ENCODE data around the gene ABCD1.

Gene ABCD1

DNA sequence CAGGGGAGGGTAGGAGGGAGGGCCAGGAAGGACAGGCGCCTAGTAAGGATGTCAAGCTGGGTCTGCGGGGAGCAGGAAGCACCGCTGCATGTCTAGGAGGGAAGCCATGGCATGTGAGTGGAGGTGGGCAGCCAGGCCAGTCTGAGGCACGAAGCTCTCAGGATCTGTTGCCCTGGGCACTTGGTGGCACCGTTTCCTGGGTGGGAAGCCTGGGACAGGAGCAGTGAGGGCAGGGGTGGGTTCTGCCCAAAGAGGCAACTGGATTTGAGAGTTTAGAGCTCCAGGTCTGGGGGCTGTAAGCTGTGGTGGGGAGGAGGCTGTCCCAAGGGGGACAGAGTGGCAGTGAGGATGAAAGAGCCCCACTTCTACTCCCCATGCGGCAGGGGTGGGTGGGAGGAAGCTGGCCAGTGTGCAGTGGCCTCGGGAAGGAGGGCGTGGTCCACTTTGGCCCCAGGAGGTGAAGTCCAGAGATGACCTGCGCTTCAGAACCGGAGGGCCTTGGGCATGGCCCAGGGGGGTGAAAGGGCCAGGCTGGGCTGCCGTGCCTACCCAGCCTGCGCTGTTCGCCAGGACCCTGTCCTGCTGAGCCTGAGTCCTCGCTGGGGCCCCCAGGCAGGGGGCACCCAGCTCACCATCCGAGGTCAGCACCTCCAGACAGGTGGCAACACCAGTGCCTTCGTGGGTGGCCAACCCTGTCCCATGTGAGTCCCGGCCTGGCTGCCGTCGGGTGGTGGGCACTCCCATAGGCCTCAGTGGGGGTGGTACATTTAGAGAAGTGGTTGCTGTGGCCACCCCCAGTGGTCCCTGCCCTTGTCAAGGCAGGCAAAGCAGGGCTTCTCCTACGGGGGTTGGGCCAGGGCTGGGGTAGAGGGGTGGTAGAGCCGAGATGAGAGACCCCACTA lies 47.9 kb downstream of the ABCD1 start:
- DNase-seq (ENCODE audit: low read depth in 3 of 3, low spot score in 1 of 3): no peak

GRCh38 chrX:153773218-153773611 lies 48.6 kb downstream of the ABCD1 start:
- DNase-seq (ENCODE audit: low read depth in 3 of 3, low spot score in 1 of 3): no peak

DNA sequence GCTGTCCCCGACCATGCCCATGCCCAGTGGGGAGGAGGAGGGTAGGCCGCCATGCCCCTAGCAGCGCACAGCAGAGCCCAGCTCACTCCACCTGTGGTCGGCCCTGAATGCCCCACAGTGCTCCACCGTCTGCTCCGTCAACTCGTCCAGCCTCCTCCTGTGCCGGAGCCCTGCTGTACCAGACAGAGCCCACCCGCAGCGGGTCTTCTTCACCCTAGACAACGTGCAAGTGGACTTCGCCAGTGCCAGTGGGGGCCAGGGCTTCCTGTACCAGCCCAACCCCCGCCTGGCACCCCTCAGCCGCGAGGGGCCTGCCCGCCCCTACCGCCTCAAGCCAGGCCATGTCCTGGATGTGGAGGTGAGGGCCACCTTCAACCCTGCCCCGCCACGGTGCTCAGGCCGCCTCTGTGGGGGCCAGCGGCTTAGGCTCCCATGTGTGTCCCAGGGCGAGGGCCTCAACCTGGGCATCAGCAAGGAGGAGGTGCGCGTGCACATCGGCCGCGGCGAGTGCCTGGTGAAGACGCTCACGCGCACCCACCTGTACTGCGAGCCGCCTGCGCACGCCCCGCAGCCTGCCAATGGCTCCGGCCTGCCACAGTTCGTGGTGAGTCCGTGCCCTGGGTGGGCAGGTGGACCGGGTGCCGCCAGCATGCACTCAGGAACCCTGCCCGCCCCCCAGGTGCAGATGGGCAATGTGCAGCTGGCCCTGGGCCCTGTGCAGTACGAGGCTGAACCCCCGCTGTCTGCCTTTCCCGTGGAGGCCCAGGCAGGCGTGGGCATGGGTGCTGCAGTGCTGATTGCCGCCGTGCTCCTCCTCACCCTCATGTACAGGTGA lies 49.3 kb downstream of the ABCD1 start:
- no peak for DNase-seq (ENCODE audit: low read depth in 3 of 3, low spot score in 1 of 3)

DNA sequence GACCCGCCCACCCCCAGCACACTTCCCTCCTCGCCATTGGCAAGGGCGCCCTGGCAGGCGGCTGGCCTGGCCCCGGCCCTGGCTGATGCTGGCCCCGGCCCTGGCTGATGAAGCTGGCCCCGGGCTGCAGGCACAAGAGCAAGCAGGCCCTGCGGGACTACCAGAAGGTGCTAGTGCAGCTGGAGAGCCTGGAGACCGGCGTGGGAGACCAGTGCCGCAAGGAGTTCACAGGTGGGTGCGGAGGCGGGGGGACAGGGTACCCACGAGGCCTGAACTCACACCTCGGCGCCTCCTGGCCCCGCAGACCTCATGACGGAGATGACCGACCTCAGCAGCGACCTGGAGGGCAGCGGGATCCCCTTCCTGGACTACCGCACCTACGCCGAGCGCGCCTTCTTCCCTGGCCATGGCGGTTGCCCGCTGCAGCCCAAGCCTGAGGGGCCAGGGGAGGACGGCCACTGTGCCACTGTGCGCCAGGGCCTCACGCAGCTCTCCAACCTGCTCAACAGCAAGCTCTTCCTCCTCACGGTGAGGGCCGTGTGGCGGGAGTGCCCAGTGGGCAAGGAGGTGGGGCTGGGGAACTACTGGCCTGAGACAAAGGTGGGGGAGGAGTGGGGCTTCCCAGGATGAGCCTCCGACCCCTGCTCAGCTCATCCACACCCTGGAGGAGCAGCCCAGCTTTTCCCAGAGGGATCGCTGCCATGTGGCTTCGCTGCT lies 50.1 kb downstream of the ABCD1 start:
- no peak for DNase-seq (ENCODE audit: low read depth in 3 of 3, low spot score in 1 of 3)

DNA sequence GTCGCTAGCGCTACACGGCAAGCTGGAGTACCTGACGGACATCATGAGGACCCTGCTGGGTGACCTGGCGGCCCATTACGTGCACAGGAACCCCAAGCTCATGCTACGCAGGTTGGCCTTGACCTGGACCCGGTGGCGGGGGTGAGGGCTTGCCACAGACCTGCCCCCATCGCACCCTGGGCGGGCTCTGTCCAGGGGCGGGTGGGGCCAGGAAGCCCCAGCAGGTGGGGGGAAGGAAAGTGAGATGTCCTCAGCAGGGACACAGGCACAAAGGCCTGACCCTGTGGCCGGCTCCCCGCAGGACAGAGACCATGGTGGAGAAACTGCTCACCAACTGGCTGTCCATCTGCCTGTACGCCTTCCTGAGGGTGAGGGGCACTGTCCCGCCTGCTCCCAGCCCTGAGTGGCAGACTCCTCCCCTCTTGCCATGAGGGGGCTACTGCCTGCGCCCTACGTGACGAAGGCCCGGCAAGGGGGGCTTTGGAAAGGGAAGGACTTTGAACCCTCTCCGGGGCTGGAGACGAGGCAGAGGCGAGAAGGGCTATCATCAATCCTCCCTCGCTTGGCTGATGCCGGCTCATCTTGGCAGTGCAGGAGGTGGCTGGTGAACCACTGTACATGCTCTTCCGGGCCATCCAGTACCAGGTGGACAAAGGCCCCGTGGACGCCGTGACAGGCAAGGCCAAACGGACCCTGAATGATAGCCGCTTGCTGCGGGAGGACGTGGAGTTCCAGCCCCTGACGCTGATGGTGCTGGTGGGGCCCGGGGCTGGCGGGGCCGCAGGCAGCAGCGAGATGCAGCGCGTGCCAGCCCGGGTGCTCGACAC lies 50.9 kb downstream of the ABCD1 start:
- DNase-seq (ENCODE audit: low read depth in 3 of 3, low spot score in 1 of 3): no peak

DNA sequence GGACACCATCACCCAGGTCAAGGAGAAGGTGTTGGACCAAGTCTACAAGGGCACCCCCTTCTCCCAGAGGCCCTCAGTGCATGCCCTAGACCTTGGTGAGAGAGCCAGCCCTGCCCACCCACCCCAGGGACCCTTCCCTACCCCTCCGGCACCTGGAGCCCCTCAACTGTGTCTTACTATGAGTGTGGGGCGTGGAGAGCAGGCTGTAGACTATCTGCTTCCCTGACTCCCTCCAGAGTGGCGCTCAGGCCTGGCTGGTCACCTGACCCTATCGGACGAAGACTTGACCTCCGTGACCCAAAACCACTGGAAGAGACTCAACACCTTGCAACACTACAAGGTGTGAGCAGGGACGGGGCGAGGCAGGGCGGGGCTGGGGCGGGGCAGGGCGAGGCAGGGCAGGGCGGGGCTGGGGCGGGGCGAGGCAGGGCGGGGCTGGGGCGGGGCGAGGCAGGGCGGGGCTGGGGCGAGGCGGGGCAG lies 51.5 kb downstream of the ABCD1 start:
- no peak for DNase-seq (ENCODE audit: low read depth in 3 of 3, low spot score in 1 of 3)

DNA sequence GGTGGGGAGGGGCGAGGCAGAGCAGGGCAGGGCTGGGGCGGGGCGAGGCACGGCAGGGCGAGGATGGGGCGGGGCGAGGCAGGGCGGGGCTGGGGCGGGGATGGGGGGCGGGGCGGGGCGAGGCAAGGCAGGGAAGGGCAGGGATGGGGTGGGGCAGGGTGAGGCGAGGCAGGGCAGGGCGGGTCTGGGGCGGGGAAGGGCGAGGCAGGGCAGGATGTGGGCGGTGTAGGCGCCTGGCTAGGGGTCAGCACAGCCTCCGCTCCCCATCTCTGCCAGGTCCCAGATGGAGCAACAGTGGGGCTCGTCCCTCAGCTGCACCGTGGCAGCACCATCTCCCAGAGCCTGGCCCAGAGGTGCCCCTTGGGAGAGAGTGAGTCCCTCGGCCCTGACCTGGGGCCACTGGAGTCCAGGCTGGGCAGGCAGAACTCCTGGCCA lies 52.0 kb downstream of the ABCD1 start:
- DNase-seq (ENCODE audit: low read depth in 3 of 3, low spot score in 1 of 3): no peak

DNA sequence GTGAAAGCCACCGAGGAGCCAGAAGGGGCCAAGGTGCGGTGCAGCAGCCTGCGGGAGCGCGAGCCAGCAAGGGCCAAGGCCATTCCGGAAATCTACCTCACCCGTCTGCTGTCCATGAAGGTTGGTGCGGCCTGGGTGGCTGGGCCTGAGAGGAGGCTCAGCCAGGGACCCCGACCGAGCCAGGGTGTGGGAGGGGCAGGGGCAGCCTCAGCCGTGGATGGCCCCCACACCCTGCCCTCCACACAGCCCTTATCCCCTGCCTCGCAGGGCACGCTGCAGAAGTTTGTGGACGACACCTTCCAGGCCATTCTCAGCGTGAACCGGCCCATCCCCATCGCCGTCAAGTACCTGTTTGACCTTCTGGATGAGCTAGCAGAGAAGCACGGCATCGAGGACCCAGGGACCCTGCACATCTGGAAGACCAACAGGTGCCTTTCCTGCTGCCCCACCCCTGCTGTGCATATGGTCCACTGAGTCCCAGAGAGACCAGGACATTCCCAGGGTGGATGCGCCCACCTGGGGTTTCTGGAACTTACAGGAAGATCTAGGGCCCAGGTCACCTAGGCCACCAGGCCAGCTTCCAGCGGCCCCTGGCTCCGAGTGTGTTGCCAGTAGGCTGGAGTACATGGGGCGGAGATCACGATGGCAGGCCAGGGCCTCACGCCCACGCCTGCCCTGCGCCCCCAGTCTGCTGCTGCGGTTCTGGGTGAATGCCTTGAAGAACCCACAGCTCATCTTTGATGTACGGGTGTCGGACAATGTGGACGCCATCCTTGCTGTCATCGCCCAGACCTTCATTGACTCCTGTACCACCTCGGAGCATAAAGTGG lies 52.8 kb downstream of the ABCD1 start:
- no peak for DNase-seq (ENCODE audit: low read depth in 3 of 3, low spot score in 1 of 3)

GRCh38 chrX:153778181-153778580 lies 53.5 kb downstream of the ABCD1 start:
- no peak for DNase-seq (ENCODE audit: low read depth in 3 of 3, low spot score in 1 of 3)

DNA sequence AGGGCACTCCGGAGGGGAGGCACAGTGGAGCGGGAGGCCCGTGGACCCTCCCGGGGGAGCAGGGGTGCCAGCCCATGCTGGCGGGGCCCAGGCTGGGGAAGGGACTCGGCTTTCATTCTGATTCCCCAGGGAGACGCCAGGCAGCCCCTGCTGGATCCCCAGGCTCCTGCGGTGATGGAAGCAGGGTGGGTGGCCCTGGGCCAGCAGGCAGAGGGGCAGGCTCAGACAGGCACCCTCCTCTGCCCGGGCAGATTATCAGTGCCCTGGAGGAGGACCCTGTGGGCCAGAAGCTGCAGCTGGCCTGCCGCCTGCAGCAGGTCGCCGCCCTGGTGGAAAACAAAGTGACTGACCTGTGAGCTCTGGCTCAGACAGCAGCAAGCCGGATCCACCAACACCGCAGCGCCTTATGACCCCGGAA lies 54.0 kb downstream of the ABCD1 start:
- DNase-seq (ENCODE audit: low read depth in 3 of 3, low spot score in 1 of 3): no peak

DNA sequence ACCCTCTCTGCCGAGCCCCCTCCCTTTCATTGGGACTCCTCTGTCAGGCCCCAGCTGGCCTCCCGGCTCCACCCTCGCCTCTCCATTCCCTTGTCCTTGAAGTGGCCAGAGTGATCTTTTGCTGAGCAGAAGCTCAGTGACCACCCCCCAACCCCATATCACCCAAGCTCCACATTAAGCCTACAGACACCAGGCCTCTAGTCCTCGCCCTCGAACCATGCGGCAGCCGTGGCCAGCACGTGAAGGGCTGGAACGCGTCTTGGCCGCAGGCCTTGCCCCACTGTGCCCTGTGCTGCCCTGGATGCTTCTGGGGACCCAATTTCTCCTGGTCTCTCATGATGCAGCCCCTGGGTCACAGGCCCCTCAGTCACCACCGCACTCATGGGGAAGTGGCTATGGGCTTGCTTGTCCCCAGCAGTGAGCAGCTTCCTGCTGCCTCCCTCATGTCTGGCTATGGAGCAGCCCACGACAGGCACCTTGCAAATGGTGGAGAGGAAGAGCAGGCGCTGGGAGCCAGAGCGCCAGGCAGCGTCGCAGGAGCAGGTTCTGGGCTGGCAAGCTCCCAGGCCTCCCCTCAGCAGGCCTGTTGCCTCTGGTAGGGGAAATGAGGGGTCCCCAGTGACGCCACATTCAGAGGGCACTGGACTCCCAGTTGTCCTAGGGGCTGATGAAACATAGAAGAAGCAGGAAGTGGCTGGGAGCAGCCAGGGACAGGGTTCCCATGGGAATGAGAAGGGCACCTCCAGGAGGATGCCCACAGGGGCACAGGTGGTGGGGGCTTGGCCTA lies 55.4 kb downstream of the ABCD1 start:
- no peak for DNase-seq (ENCODE audit: low read depth in 3 of 3, low spot score in 1 of 3)

DNA sequence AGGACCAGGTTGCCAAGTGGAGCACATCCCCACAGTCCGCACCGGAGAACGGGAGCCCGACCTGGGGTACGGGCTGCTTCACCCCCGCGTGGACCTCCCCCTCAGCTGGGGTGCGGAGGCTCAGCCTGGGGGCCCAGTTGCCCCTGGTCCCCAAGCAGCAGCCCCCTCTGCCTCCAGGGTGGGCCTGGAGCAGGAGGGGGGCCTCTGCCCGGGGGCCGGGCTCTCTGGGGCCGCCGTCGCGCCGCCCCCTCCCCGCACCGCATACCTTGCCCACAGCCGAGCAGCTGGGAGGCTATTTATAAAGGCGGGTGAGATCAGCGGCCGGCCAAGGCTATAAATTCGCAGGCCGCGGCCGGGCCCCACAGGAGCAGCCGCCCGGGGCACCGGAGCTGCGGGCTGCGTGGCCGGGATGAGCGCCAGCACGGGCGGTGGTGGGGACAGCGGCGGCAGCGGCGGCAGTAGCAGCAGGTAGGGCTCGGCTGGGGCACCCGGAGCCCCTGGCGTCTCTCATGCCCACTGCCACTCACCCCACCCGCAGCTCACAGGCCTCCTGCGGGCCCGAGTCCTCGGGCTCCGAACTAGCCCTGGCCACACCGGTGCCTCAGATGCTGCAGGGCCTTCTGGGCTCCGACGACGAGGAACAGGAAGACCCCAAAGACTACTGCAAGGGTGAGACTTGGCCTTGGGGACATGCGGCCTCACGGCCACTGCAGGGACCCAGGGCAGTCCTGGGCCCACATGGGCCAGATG lies 56.2 kb downstream of the ABCD1 start, which contains the start of gene SRPK3:
Gene SRPK3 (plus strand): TSS at position 364 of the 750 bp plus-strand sequence. CDS start 46 bp downstream, at position 410.
- DNase-seq (ENCODE audit: low read depth in 3 of 3, low spot score in 1 of 3): no peak

DNA sequence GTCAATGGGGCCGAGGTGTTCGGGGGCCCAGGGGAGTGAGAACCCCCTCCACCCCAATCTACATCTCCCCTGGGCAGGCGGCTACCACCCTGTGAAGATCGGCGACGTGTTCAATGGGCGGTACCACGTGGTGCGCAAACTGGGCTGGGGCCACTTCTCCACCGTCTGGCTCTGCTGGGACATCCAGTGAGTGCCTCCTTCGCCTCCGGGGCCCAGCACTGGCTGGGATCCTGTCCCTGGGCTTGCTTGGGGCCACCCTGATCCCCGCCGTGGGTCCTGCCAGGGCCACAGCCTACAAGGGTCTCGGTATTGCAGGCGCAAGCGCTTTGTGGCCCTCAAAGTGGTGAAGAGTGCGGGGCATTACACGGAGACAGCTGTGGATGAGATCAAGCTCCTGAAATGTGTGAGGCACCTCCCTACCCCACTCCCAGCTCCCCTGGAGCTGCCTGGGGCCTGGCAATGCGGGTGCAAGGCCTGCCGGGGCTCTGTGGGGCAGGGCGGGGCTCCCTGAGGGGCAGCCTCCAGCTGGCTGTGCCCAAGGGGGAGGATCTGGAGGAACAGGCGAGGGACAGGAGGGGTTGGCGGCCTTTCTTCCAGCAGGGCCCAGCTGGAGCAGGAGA lies 56.9 kb downstream of the ABCD1 start:
- no peak for DNase-seq (ENCODE audit: low read depth in 3 of 3, low spot score in 1 of 3)

DNA sequence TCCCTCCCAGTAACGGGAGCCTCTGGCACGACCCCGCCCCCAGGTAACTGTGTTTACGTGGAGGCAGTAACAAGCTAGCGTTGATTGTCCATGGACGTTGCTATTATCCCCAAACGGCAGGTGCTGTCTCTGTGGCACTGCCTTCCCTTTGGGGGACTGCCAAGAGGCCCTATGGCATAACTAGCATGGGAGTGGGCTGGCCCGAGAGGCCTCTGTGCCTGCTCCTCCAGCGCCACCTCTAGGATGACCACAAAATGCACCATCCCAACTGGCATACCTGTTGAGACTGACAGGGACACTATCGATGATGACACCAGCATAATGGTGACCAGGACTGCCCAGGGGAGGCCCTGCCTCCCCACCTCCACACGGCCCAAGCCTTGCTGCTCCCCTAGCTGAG lies 57.7 kb downstream of the ABCD1 start:
- DNase-seq (ENCODE audit: low read depth in 3 of 3, low spot score in 1 of 3): no peak

GRCh38 chrX:153782871-153783270 lies 58.2 kb downstream of the ABCD1 start:
- DNase-seq (ENCODE audit: low read depth in 3 of 3, low spot score in 1 of 3): no peak

- DNase-seq (ENCODE audit: low read depth in 3 of 3, low spot score in 1 of 3): no peak
Observed at GRCh38 chrX:153783378-153784013, 58.8 kb downstream of the ABCD1 start.

- DNase-seq (ENCODE audit: low read depth in 3 of 3, low spot score in 1 of 3): no peak
Observed at GRCh38 chrX:153784325-153784967, 59.8 kb downstream of the ABCD1 start.

Measured in stimulated activated CD4-positive, alpha-beta T cell treated with anti-CD3 and anti-CD28 coated beads, TNF-alpha, amount 100 ng/mL, for 1 hour (primary cell).